KMS-11 (cell line): ENCODE data around the gene PDLIM3.

Source experiments
- H2AFZ ChIP-seq: fragments of 200-600 bp; sonication (generic); 2 replicates; pipeline ENCODE4 v1.6.1; 2016; ENCODE audit warnings: antibody characterized with exemption, mixed run types, low read depth
- H3K27ac ChIP-seq: fragments of 200-600 bp; sonication (generic); 2 replicates; pipeline ENCODE4 v1.6.1; 2016; ENCODE audit warnings: mild to moderate bottlenecking, mixed run types
- H3K27me3 ChIP-seq: fragments of 200-600 bp; sonication (generic); 2 replicates; pipeline ENCODE4 v1.6.1; 2017; ENCODE audit warnings: mild to moderate bottlenecking, low read depth, mixed run types, moderate library complexity; ENCODE audit not compliant: insufficient read depth
- H3K36me3 ChIP-seq: fragments of 200-600 bp; sonication (generic); 2 replicates; pipeline ENCODE4 v1.6.1; 2017; ENCODE audit warnings: mild to moderate bottlenecking, mixed run types; ENCODE audit not compliant: insufficient read depth
- H3K4me1 ChIP-seq: fragments of 200-600 bp; sonication (generic); 2 replicates; pipeline ENCODE4 v1.6.1; 2016; ENCODE audit warnings: mild to moderate bottlenecking, low read depth, mixed run types; ENCODE audit not compliant: poor library complexity, severe bottlenecking
- H3K4me2 ChIP-seq: fragments of 200-600 bp; sonication (generic); 2 replicates; pipeline ENCODE4 v1.7.0; 2016; ENCODE audit warnings: mild to moderate bottlenecking, mixed run types
- H3K4me3 ChIP-seq: fragments of 200-600 bp; sonication (generic); IDR thresholded peaks from 2 replicates; pipeline ENCODE4 v1.6.1; 2017; ENCODE audit warnings: low read depth, low read length, mixed read lengths; ENCODE audit not compliant: insufficient read depth
- H3K79me2 ChIP-seq: fragments of 200-600 bp; sonication (generic); 2 replicates; pipeline ENCODE4 v1.6.1; 2016; ENCODE audit warnings: low read depth, mixed run types; ENCODE audit not compliant: insufficient read depth
- H3K9ac ChIP-seq: fragments of 200-600 bp; sonication (generic); 2 replicates; pipeline ENCODE4 v1.6.1; 2016; ENCODE audit warnings: mild to moderate bottlenecking, mixed run types
- H4K20me1 ChIP-seq: fragments of 200-600 bp; sonication (generic); 2 replicates; pipeline ENCODE4 v1.6.1; 2016; ENCODE audit warnings: mild to moderate bottlenecking, mixed run types; ENCODE audit not compliant: insufficient read depth
- CTCF ChIP-seq: fragments of 200-600 bp; sonication (generic); conservative IDR thresholded peaks from 2 replicates; pipeline ENCODE4 v1.6.1; 2017; ENCODE audit warnings: low read depth, mild to moderate bottlenecking, antibody characterized with exemption, low read length, moderate library complexity, mixed read lengths

The PDLIM3 gene

GRCh38 chr4:185471235-185472102 is 63.8 kb downstream of the PDLIM3 start, which contains the start of gene CCDC110:
Gene CCDC110 (minus strand): TSS chr4:185471733. CDS start chr4:185471683, 50 bp downstream.
- Histone ChIP-seq H2AFZ (peak within 1 kb of the TSS; percentile 98), H3K27ac (peak within 1 kb of the TSS; percentile 27), H3K4me1 (peaks cover 18% of the 10 kb centered on the region), H3K36me3 (no peaks in the 10 kb centered on the region), H3K27me3 (no peaks in the 10 kb centered on the region), H3K9ac (peak within 1 kb of the TSS; percentile 57), H3K79me2 (no peaks in the 10 kb centered on the region), H3K4me3 (no peak within 1 kb of the TSS), H3K4me2 (peak within 1 kb of the TSS; percentile 95), H4K20me1 (no peaks in the 10 kb centered on the region)
- peak; percentile 29; the same call in 1 of the 2 replicates for TF ChIP-seq CTCF

- Histone ChIP-seq H2AFZ (peak overlapping the region; percentile 85), H3K27me3 (no peaks in the 10 kb centered on the region), H3K4me3 (no peak overlapping the region), H3K79me2 (no peaks in the 10 kb centered on the region), H3K4me2 (peak overlapping the region; percentile 53), H3K4me1 (peaks cover 13% of the 10 kb centered on the region), H4K20me1 (no peaks in the 10 kb centered on the region), H3K27ac (no peak overlapping the region), H3K36me3 (no peaks in the 10 kb centered on the region), H3K9ac (peak overlapping the region; percentile 44; the same call in 1 of the 2 replicates)
- TF ChIP-seq CTCF: no peak
These were observed 64.7 kb downstream of the PDLIM3 start for GRCh38 chr4:185470501-185471195.

- H3K4me2 ChIP-seq: no peak overlapping the region
- H3K4me3 ChIP-seq: no peak overlapping the region
These were observed 65.6 kb downstream of the PDLIM3 start for GRCh38 chr4:185469580-185470154.

More at GRCh38 chr4:185469580-185470154, 65.6 kb downstream of the PDLIM3 start:
- H3K9ac ChIP-seq: no peak overlapping the region
- H2AFZ ChIP-seq: no peak overlapping the region
- no peak overlapping the region for H3K27ac ChIP-seq
- no peaks in the 10 kb centered on the region for H3K79me2 ChIP-seq
- peaks cover 13% of the 10 kb centered on the region for H3K4me1 ChIP-seq
- TF ChIP-seq CTCF: no peak
- no peaks in the 10 kb centered on the region for H3K36me3 ChIP-seq
- H3K27me3 ChIP-seq: no peaks in the 10 kb centered on the region
- H4K20me1 ChIP-seq: no peaks in the 10 kb centered on the region
